ENCODE data around the gene YPEL2. TPM values are rescaled to one million over a fixed set of nuclear protein-coding genes. Genes with fewer than 3 reads are reported as not detected.
"Not testable (repeated sequence)": the region's sequence is repeated elsewhere in the genome, so short reads cannot be mapped to it uniquely, and the experiment has no call there.

The YPEL2 gene
- total RNA-seq, 1 donor: 11.8 TPM

- peak in 1 of 3 donors; percentile 11 for DNase-seq (ENCODE audit: low read depth in 2 of 3, low spot score in 2 of 3)
Observed at GRCh38 chr17:59373882-59374495, 42.5 kb downstream of the YPEL2 start.

- DNase-seq (ENCODE audit: low read depth in 2 of 3, low spot score in 2 of 3): no peak
Observed at GRCh38 chr17:59374612-59375011, 43.2 kb downstream of the YPEL2 start.

GRCh38 chr17:59375857-59376256, 44.4 kb downstream of the YPEL2 start:
- DNase-seq (ENCODE audit: low read depth in 2 of 3, low spot score in 2 of 3): no peak

GRCh38 chr17:59376506-59376905, 45.1 kb downstream of the YPEL2 start:
- DNase-seq (ENCODE audit: low read depth in 2 of 3, low spot score in 2 of 3): no peak

GRCh38 chr17:59377410-59377809, 46.0 kb downstream of the YPEL2 start:
- no peak for DNase-seq (ENCODE audit: low read depth in 2 of 3, low spot score in 2 of 3)

GRCh38 chr17:59378675-59379074, 47.2 kb downstream of the YPEL2 start:
- DNase-seq (ENCODE audit: low read depth in 2 of 3, low spot score in 2 of 3): no peak

- no peak for DNase-seq (ENCODE audit: low read depth in 2 of 3, low spot score in 2 of 3)
Observed at GRCh38 chr17:59380474-59380873, 49.0 kb downstream of the YPEL2 start.

- peak in 1 of 3 donors; percentile 37 for DNase-seq (ENCODE audit: low read depth in 2 of 3, low spot score in 2 of 3)
Observed at GRCh38 chr17:59381716-59382570, 50.5 kb downstream of the YPEL2 start.

GRCh38 chr17:59383893-59384292, 52.4 kb downstream of the YPEL2 start:
- DNase-seq (ENCODE audit: low read depth in 2 of 3, low spot score in 2 of 3): no peak

- no peak for DNase-seq (ENCODE audit: low read depth in 2 of 3, low spot score in 2 of 3)
Observed at GRCh38 chr17:59387351-59388068, 56.1 kb downstream of the YPEL2 start.

GRCh38 chr17:59388069-59388556, 56.7 kb downstream of the YPEL2 start:
- no peak for DNase-seq (ENCODE audit: low read depth in 2 of 3, low spot score in 2 of 3)

GRCh38 chr17:59389066-59389465, 57.6 kb downstream of the YPEL2 start:
- DNase-seq (ENCODE audit: low read depth in 2 of 3, low spot score in 2 of 3): no peak

- no peak for DNase-seq (ENCODE audit: low read depth in 2 of 3, low spot score in 2 of 3)
Observed at GRCh38 chr17:59391021-59391420, 59.6 kb downstream of the YPEL2 start.

- DNase-seq (ENCODE audit: low read depth in 2 of 3, low spot score in 2 of 3): no peak
Observed at GRCh38 chr17:59392973-59393679, 61.7 kb downstream of the YPEL2 start.

GRCh38 chr17:59393742-59394410, 62.4 kb downstream of the YPEL2 start:
- DNase-seq (ENCODE audit: low read depth in 2 of 3, low spot score in 2 of 3): not testable (repeated sequence)

- DNase-seq (ENCODE audit: low read depth in 2 of 3, low spot score in 2 of 3): no peak
Observed at GRCh38 chr17:59396134-59396826, 64.8 kb downstream of the YPEL2 start.

- DNase-seq (ENCODE audit: low read depth in 2 of 3, low spot score in 2 of 3): no peak
Observed at GRCh38 chr17:59397316-59398073, 66.0 kb downstream of the YPEL2 start.

GRCh38 chr17:59399914-59400313, 68.5 kb downstream of the YPEL2 start:
- DNase-seq (ENCODE audit: low read depth in 2 of 3, low spot score in 2 of 3): no peak

GRCh38 chr17:59400858-59401257, 69.4 kb downstream of the YPEL2 start:
- no peak for DNase-seq (ENCODE audit: low read depth in 2 of 3, low spot score in 2 of 3)
